Bronchial epithelial cell (primary cell): ENCODE results near the gene MKRN1. TPM values are rescaled to one million over a fixed set of nuclear protein-coding genes. Genes with fewer than 3 reads are reported as not detected.

ENCODE experiments used
- DNase-seq: peaks from one replicate; pipeline ENCODE4 v3.0.0-alpha.2; 2010; ENCODE audit warnings: low read depth
- FAIRE-seq: peaks from 2 replicates; lab custom pipeline; 2011; peaks lifted over from hg19 to GRCh38; lab: Jason Lieb, UNC
- H3K27me3 ChIP-seq: 2 replicates; pipeline ENCODE4 v1.5.1; 2011; ENCODE audit warnings: low read length; ENCODE audit not compliant: control insufficient read depth, insufficient read depth
- H3K36me3 ChIP-seq: 2 replicates; pipeline ENCODE4 v1.5.1; 2011; ENCODE audit warnings: low read length; ENCODE audit not compliant: control insufficient read depth, insufficient read depth
- H3K4me3 ChIP-seq: 2 replicates; pipeline ENCODE4 v1.5.1; 2011; ENCODE audit warnings: mild to moderate bottlenecking, low read depth, low read length, control low read depth
- total RNA-seq: library from RNA; depleted of rRNA; stranded (reverse); fragments of >200 nt; gene quantifications from 2 replicates; pipeline ENCODE4 v1.2.1, GENCODE V29; 2014
- TF ChIP-seq, protein P1 (sequence below): IDR thresholded peaks from 2 replicates; pipeline ENCODE4 v1.5.1; 2011; ENCODE audit warnings: mild to moderate bottlenecking, moderate library complexity, low read length, control low read depth, inconsistent platforms; ENCODE audit not compliant: insufficient read depth, severe bottlenecking

Gene MKRN1, protein sequence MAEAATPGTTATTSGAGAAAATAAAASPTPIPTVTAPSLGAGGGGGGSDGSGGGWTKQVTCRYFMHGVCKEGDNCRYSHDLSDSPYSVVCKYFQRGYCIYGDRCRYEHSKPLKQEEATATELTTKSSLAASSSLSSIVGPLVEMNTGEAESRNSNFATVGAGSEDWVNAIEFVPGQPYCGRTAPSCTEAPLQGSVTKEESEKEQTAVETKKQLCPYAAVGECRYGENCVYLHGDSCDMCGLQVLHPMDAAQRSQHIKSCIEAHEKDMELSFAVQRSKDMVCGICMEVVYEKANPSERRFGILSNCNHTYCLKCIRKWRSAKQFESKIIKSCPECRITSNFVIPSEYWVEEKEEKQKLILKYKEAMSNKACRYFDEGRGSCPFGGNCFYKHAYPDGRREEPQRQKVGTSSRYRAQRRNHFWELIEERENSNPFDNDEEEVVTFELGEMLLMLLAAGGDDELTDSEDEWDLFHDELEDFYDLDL
- 93.6 and 99.5 TPM in 2 replicates for total RNA-seq

DNA sequence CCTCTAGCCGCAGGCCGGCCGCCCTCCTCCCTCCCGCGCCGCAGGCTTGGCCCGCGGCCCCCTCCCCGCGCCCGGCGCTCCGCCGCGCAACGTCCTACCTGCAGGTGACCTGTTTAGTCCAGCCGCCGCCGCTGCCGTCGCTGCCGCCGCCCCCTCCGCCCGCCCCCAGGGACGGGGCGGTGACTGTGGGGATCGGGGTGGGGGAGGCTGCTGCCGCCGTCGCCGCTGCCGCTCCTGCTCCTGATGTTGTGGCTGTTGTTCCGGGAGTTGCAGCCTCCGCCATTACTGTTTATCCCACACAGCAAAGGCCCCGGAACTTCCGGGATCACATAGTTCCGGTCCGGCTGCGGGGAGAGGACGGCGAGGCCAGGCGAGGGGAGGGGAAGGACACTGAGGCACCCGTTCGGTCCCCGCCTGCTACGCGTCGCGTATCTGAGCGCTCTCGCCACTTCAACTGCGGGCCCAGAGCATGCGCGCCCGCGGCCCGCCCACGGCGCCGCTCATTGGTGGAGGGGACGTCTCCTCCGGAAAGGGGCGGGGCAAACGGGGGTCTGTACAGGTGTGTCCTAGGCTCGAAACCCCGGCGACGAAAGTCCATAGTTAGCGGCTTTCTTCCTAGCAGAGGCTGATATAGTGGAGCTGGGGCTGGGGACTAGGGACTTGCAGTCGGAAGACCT, at the start of gene MKRN1:
Gene MKRN1, minus strand, starts transcription at position 444 of the 677 bp plus-strand sequence. Its CDS starts 161 bp downstream, at position 283.
- DNase-seq (peak; percentile 88), FAIRE-seq (no peak)
- Histone ChIP-seq H3K36me3 (peaks cover 1% of the 10 kb centered on the region), H3K4me3 (peak within 1 kb of the TSS; percentile 96), H3K27me3 (no peaks in the 10 kb centered on the region)
- TF ChIP-seq, protein P1, sequence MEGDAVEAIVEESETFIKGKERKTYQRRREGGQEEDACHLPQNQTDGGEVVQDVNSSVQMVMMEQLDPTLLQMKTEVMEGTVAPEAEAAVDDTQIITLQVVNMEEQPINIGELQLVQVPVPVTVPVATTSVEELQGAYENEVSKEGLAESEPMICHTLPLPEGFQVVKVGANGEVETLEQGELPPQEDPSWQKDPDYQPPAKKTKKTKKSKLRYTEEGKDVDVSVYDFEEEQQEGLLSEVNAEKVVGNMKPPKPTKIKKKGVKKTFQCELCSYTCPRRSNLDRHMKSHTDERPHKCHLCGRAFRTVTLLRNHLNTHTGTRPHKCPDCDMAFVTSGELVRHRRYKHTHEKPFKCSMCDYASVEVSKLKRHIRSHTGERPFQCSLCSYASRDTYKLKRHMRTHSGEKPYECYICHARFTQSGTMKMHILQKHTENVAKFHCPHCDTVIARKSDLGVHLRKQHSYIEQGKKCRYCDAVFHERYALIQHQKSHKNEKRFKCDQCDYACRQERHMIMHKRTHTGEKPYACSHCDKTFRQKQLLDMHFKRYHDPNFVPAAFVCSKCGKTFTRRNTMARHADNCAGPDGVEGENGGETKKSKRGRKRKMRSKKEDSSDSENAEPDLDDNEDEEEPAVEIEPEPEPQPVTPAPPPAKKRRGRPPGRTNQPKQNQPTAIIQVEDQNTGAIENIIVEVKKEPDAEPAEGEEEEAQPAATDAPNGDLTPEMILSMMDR, result no peak

DNA sequence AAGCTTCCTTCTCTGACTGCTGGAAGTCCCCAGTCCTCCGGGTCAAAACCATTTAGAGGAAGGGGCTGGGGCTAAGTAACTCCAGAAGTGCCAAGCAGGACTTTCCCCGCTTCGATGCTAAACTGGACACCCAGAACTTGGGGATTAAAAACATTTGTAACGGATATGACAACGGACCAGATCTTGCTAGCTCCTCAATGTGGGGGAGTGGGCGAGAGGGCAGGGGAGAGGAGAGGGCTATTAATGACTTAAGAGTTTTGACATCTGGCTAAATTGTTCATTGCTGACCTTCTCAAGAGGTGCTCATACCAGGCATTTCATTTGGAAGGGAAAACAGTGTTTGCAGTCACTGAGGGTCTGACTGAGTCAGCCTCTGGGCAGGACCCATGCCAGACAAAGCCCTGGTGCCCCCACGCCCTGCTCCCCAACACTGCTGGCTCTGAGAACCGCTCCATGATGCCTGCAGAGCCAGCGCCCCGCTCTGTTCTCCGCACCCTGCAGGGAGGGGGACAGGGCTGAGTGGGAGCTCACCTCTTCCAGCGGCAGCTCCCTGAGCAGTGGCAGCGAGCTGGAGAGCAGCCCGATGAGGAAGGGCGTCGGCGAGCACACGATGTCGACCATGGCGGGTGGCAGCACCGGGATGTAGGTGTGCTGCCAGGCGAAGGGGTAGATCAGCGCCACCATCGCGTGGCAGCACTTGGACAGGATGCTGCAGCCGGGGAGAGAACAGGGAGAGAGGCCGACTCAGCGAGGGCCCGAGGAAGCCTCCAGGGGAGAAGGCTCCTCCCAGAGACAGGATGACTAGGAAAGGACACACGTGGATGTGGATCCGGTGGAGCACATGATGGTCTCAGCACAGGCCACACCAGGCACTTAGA, 47.7 kb upstream of the MKRN1 start:
- Histone ChIP-seq H3K36me3 (no peaks in the 10 kb centered on the region), H3K27me3 (no peaks in the 10 kb centered on the region), H3K4me3 (no peak overlapping the region)
- DNase-seq (no peak), FAIRE-seq (peak; percentile 7)
- TF ChIP-seq, protein P1, result no peak

DNA sequence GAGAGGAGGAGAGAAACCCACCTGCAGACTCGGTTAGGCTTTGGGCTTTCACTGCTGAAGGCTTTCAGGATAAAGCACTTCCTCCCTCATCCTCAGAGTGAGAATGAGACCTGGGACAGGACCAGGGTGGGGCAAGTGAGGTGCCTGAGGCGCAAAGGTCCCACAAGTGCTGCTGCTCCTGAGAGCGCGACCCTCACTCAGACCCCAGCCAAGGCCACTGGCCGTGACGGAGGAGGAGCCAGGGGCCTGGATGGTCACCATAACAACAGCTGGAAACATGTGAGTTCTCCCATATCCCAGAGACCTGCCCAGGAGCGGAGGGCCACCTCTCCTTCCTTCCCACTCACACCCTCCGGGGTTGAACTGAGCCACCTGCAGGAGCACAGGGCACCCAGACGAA, 46.9 kb upstream of the MKRN1 start:
- DNase-seq (no peak), FAIRE-seq (no peak)
- H3K4me3 ChIP-seq, result no peak overlapping the region
- TF ChIP-seq, protein P1, result no peak
- H3K36me3 ChIP-seq, result no peaks in the 10 kb centered on the region
- no peaks in the 10 kb centered on the region for H3K27me3 ChIP-seq

DNA sequence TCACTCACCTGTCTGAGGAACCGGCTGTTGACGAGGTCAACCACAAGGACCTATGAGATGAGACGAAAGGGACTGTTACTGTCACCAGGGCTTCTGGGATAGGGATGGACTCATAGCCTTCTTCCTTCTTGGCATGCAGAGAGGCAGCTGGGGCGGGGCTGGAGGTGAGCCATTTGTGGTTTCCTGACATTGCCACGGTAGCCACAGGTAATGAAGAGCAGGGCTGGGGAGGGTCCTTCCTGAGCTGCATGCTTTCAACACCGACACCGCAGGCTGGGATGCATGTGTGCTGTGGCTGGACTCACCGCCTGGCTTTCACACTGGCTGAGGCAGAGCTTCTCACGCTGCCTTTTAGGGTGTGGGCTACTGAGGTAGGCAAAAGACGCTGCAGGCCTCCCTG, 46.4 kb upstream of the MKRN1 start:
- no peak for FAIRE-seq
- TF ChIP-seq, protein P1, result no peak
- Histone ChIP-seq H3K36me3 (no peaks in the 10 kb centered on the region), H3K4me3 (no peak overlapping the region), H3K27me3 (no peaks in the 10 kb centered on the region)
- DNase-seq, result peak; percentile 48

DNA sequence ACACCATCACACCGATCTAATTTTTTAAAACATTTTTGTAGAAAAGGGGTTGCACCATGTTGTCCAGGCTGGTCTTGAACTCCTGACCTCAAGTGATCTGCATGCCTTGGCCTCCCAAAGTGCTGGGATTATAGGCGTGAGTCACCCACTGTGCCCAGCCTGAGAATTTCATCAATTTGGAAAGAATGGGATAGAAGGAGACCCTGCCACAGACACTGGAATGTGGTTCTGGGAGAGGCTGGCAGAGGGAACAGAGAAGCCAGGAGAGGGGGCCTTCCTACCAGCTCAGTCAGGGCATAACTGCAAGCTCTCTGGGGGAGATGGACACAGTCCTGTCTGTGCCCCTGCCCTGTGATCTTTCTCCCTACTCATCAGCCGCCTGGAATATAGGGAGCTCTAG, 42.1 kb upstream of the MKRN1 start:
- no peak for FAIRE-seq
- TF ChIP-seq, protein P1, result no peak

More for the DNA sequence above, 42.1 kb upstream of the MKRN1 start:
- H3K36me3 ChIP-seq, result no peaks in the 10 kb centered on the region
- H3K27me3 ChIP-seq, result no peaks in the 10 kb centered on the region
- DNase-seq, result no peak
- no peak overlapping the region for H3K4me3 ChIP-seq
